NB4 (cell line): ENCODE results near the gene PARD3.

ENCODE experiments used
- MYC ChIP-seq: IDR thresholded peaks from 2 replicates; pipeline ENCODE4 v1.6.1; 2011; ENCODE audit warnings: low read depth, low read length
- POLR2A ChIP-seq: IDR thresholded peaks from 2 replicates; pipeline ENCODE4 v1.6.1; 2011; ENCODE audit warnings: mild to moderate bottlenecking; ENCODE audit not compliant: insufficient read length; ENCODE audit errors: extremely low read depth
- TF ChIP-seq, protein P1 (sequence below): IDR thresholded peaks from one replicate; pipeline ENCODE4 v1.5.1; 2012; ENCODE audit warnings: low read depth, low read length
- TF ChIP-seq, protein P2 (sequence below): IDR thresholded peaks from 2 replicates; pipeline ENCODE4 v1.6.1; 2011; ENCODE audit warnings: low read depth, low read length

DNA sequence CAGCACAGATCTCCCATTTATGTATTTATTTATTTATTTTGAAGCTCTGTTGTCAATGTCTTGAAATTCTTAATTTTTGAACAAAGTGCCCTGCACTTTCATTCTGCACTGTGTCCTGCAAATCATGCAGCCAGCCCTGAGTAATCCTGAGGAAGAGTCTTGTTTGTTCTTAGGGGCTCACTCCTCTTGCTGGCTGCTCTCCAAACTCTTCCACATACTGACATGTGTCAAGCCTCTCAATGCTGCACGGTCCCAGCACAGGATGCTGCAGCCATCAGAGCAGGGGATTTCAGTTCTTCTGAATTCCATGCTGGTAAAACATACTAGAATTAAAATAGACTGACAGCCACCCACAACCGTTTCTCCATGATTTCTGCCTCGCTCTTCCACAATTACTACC, 207.2 kb downstream of the PARD3 start:
- TF ChIP-seq, protein P1, sequence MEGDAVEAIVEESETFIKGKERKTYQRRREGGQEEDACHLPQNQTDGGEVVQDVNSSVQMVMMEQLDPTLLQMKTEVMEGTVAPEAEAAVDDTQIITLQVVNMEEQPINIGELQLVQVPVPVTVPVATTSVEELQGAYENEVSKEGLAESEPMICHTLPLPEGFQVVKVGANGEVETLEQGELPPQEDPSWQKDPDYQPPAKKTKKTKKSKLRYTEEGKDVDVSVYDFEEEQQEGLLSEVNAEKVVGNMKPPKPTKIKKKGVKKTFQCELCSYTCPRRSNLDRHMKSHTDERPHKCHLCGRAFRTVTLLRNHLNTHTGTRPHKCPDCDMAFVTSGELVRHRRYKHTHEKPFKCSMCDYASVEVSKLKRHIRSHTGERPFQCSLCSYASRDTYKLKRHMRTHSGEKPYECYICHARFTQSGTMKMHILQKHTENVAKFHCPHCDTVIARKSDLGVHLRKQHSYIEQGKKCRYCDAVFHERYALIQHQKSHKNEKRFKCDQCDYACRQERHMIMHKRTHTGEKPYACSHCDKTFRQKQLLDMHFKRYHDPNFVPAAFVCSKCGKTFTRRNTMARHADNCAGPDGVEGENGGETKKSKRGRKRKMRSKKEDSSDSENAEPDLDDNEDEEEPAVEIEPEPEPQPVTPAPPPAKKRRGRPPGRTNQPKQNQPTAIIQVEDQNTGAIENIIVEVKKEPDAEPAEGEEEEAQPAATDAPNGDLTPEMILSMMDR = no peak
- TF ChIP-seq POLR2A (no peak), MYC (no peak)
- TF ChIP-seq, protein P2, sequence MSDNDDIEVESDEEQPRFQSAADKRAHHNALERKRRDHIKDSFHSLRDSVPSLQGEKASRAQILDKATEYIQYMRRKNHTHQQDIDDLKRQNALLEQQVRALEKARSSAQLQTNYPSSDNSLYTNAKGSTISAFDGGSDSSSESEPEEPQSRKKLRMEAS = no peak
